Lower leg skin (tissue), 3 donors: ENCODE results near the gene LDAH.

Experiments
- CTCF ChIP-seq, 3 donors: fragments of 450-650 bp; IDR thresholded peaks; one replicate each; pipeline ENCODE4 v1.5.1; 2016; ENCODE audit warnings: antibody characterized with exemption in 3 of 3, mild to moderate bottlenecking in 3 of 3, moderate library complexity in 2 of 3
- POLR2A ChIP-seq, 2 donors: fragments of 450-650 bp; IDR thresholded peaks; one replicate each; pipeline ENCODE4 v1.6.1; 2016 to 2017; ENCODE audit warnings: antibody characterized with exemption in 2 of 2, mild to moderate bottlenecking in 1 of 2, moderate library complexity in 1 of 2

GRCh38 chr2:20672201-20672951, 150.5 kb downstream of the LDAH start:
- TF ChIP-seq CTCF (IDR thresholded peaks at IDR 0.05) (no peak), POLR2A (IDR thresholded peaks at IDR 0.05) (no peak)
